ENCODE results near the gene RPS2.

The RPS2 gene

GRCh38 chr16:1982991-1983543 lies 18.4 kb upstream of the RPS2 start:
- DNase-seq (ENCODE audit: low read depth in 1 of 2, low spot score in 1 of 2) = no peak

DNA sequence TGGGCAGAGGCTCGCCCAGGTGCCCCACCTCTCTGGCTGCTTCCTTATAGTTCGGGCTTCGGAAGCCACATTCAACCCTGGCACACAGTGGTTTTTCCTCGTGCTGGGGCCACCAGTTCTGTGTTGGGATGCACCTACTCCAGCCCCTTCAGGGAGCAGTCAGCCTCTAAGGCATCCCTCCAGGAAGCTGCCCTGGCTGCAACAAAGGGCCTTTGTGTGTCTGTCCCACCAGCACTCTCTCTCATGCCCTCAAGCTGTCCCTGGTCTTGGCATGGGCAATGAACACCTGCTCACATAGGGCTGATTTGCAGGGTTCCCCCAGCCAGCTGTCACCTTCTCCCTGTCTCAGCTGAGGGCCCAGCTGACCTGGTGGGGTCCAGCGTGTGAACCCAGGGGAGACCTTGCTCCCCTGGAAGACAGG lies 17.4 kb upstream of the RPS2 start:
- no peak for DNase-seq (ENCODE audit: low read depth in 1 of 2, low spot score in 1 of 2)

- no peak for DNase-seq (ENCODE audit: low read depth in 1 of 2, low spot score in 1 of 2)
These were observed 16.8 kb upstream of the RPS2 start, which contains the start of gene NOXO1 for GRCh38 chr16:1981398-1981836. NOXO1 (minus strand) TSS chr16:1981469; CDS start chr16:1981179, 290 bp downstream.

GRCh38 chr16:1980770-1981087 lies 16.1 kb upstream of the RPS2 start:
- DNase-seq (ENCODE audit: low read depth in 1 of 2, low spot score in 1 of 2) = no peak

- DNase-seq (ENCODE audit: low read depth in 1 of 2, low spot score in 1 of 2) = no peak
These were observed 15.6 kb upstream of the RPS2 start for GRCh38 chr16:1980030-1980769.

GRCh38 chr16:1979271-1980029 lies 14.8 kb upstream of the RPS2 start:
- no peak for DNase-seq (ENCODE audit: low read depth in 1 of 2, low spot score in 1 of 2)

DNA sequence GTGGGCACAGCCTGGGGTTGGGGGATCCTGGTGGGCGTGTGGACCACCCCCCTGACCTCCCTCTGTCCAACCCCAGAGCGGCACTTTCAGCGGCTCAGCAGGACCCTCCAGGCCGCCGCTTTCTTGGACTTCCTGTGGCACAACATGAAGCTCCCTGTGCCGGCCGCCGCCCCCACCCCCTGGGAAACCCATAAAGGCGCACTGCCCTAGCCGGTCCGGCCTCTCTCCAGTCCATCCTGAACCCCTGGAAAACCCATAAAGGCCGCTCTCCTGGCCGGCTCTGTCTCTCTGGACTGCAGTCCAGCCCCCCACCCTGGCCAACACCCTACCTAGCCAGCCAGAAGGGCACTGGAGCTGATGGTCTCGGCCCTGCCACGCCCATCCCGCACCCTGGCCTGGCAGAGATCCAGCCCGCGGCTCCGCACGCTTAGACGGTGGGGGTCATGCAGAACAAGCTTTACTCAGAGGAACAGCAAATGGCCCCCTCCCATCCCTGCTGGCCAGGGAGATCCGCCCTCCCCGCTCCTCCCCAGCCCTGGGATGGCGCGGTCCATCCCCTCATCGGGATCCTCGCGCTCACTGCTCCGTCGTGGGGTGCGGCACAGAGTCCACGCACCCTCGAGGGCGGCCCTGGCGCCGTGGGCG lies 14.0 kb upstream of the RPS2 start:
- no peak for DNase-seq (ENCODE audit: low read depth in 1 of 2, low spot score in 1 of 2)

DNA sequence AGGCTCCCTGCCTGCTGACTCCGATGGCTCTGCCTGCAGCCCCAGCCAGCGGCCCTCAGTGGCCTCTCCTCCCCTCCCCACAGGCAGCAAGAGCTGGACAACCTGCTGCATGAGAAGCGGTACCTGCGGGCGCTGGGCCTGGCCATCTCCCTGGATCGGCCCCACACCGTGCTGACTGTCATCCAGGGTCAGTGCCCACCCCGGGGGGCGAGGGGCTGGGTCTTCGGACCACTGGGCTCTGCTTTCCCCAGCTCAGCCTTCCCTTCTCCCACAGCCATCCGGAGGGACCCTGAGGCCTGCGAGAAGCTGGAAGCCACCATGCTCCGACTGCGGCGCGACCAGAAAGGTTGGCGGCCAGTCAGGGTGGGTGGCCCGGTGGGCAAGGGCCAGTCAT lies 13.2 kb upstream of the RPS2 start:
- DNase-seq (ENCODE audit: low read depth in 1 of 2, low spot score in 1 of 2) = no peak

- DNase-seq (ENCODE audit: low read depth in 1 of 2, low spot score in 1 of 2) = no peak
These were observed 12.6 kb upstream of the RPS2 start for GRCh38 chr16:1976951-1977874.

- no peak for DNase-seq (ENCODE audit: low read depth in 1 of 2, low spot score in 1 of 2)
These were observed 11.5 kb upstream of the RPS2 start for GRCh38 chr16:1976216-1976520.

DNA sequence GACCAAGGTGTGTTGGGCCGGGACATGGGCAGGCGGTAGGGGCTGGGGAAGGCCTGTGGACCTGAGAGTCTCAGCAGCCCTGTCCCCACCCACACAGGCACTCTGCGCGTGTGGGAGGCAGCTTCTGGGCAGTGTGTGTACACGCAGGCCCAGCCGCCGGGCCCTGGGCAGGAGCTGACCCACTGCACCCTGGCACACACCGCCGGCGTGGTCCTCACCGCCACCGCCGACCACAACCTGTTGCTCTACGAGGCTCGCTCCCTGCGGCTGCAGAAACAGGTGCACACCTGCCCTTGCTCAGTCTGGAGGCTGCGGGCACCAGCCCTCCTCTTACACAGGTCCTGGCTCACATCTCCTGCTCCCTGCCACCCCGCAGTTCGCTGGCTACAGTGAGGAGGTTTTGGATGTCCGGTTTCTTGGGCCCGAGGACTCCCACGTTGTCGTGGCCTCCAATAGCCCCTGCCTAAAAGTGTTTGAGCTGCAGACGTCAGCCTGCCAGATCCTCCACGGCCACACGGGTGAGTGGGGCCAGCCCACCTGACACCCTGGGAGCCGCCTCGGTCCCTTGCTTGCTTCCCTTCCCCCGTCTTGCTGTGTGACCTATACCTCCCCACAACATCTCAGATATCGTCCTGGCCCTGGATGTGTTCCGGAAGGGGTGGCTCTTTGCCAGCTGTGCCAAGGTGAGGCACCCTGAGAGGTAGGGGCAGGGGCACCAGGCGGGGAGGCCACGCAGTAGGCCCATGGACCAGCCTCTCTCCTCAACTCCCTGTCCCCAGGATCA lies 11.0 kb upstream of the RPS2 start:
- no peak for DNase-seq (ENCODE audit: low read depth in 1 of 2, low spot score in 1 of 2)

GRCh38 chr16:1974157-1975070 lies 9.8 kb upstream of the RPS2 start:
- no peak for DNase-seq (ENCODE audit: low read depth in 1 of 2, low spot score in 1 of 2)

DNA sequence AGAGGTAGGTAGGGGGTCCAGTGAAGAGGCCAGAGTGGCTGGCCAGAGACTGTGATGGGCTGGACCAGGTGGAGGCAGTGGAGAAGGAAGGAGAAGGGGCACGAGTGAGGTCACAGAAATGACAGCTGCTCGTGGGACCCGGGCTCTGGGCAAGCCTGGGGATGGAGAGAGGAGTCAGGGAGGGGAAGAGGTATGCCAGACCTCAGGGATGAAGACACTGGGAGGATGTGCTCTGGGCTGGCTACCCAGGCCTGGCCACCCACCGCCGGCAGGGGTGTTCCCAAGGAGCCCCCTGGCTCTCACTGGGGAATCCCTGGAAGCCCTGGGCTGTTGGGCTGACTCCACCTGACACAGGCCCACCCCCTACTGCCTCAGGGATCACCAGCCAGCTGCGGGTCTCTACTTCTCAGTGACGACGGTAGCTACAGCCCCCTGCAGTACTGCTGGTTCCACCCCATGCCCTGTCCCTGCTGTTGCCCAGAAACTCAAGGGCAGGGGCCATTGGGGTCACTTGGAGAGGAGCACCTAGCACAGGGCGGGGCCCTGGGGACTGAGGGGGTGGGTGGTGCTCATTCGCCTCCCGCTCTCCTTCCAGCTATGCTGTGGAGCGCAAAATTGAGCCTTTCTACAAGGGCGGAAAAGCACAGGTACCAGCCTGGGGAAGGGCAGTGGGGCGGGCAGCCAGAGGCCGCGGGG lies 9.0 kb upstream of the RPS2 start:
- DNase-seq (ENCODE audit: low read depth in 1 of 2, low spot score in 1 of 2) = no peak

DNA sequence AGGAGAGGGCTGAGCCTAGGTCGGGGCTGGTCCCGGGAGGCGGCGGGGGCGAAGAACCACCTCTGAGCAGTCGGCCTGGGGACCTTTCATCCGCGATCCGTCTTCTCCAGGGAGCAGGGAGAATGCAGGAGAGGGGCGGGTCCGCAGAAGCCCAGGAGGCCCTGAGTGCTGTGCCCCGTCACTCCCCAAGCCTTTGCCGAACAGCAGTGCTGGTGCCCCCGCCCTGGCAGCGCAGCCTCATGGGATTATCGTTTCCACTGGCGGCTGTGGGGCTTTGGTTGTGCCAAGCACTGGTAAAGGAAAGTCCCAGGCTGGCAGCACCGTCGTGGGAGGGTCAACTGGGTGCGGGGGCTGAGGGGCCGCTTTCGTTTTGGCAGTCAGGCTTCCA lies 7.9 kb upstream of the RPS2 start:
- DNase-seq (ENCODE audit: low read depth in 1 of 2, low spot score in 1 of 2) = no peak

DNA sequence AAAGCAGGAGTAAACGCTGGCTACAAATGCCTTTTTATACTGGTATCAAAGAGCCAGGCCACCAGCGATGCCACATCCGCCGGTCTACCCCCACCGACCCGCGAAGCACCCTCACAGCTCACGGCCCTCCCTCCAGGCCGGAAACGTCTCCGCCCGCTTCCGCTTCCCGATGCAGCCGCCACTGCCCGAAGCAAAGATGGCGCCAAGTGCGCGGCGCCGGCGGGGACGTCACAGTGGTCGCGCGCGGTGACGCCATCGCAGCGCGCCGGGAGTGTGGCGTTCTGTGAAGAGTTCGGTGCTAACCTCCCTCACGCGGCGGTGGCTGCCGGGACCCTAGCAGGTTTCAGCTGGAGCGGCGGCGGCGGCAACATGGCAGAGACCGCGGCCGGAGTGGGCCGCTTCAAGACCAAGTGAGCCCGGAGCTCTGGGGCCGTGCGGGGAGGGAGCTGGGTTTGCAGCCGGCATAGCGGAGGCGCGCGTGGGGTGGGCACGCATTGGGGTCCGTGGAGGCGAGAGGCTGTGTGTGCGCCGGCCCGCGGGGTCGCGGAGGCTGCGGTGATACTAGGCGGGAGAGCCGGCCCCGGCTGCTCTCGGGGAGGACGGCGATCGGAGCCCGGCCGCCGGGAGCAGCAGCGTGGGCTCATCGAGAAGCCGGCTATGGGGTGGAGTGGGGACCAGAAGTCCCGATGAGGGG lies 7.3 kb upstream of the RPS2 start, which contains the start of gene TBL3:
TSS of gene TBL3 (plus strand) at position 258 of the 694 bp plus-strand sequence. CDS start at position 370, 112 bp downstream.
- peak; percentile 94 to 98 for DNase-seq (ENCODE audit: low read depth in 1 of 2, low spot score in 1 of 2)

- DNase-seq (ENCODE audit: low read depth in 1 of 2, low spot score in 1 of 2) = no peak
These were observed 3.7 kb upstream of the RPS2 start for GRCh38 chr16:1968146-1968953.

DNA sequence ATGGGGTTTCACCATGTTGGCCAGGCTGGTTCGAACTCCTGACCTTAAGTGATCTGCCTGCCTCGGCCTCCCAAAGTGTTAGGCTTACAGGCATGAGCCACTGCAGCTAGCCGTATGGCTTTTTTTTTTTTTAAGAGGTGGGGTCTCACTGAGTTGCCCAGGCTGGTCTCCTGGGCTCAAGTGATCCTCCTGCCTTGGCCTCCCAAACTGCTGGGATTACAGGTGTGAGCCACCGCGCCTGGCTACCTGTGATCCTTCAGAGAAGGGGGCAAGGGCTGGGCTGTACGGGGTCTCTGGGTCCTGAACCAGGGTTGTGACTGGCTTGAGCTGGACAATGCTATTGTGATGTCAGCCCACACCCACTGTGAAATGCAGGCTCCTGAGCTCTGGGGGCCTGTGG lies 1.8 kb upstream of the RPS2 start, which contains the start of gene RNF151:
TSS of gene RNF151 (plus strand) at position 397 of the 400 bp plus-strand sequence. CDS start 26 bp downstream, outside the sequence.
- DNase-seq (ENCODE audit: low read depth in 1 of 2, low spot score in 1 of 2) = no peak
